ENCODE results near the gene NUP210L.

NUP210L gene

DNA sequence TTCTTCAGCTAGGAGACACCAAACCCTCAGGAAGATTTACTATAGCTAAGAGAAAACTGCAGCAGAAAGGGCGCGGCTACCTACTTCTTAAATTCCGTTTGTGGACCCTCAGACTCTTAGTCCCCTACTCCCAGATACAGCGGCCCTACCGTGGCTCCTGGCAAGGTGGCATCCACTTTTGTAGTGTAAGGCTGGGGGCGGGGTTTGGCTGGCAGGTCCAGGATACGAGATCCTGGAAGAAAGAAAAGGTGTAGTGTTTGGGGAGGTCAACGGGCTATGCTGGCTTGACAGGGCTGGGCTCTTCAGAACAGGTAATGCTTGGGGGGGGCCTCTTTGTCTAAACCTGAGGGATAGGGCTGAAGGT is 186.9 kb downstream of the NUP210L start:
- TF ChIP-seq GATA1 (IDR thresholded peaks at IDR 0.05; ENCODE audit: low read depth, low read length) (no peak), POLR2A (IDR thresholded peaks at IDR 0.05; ENCODE audit: low read length) (no peak)
- no peak for DNase-seq

DNA sequence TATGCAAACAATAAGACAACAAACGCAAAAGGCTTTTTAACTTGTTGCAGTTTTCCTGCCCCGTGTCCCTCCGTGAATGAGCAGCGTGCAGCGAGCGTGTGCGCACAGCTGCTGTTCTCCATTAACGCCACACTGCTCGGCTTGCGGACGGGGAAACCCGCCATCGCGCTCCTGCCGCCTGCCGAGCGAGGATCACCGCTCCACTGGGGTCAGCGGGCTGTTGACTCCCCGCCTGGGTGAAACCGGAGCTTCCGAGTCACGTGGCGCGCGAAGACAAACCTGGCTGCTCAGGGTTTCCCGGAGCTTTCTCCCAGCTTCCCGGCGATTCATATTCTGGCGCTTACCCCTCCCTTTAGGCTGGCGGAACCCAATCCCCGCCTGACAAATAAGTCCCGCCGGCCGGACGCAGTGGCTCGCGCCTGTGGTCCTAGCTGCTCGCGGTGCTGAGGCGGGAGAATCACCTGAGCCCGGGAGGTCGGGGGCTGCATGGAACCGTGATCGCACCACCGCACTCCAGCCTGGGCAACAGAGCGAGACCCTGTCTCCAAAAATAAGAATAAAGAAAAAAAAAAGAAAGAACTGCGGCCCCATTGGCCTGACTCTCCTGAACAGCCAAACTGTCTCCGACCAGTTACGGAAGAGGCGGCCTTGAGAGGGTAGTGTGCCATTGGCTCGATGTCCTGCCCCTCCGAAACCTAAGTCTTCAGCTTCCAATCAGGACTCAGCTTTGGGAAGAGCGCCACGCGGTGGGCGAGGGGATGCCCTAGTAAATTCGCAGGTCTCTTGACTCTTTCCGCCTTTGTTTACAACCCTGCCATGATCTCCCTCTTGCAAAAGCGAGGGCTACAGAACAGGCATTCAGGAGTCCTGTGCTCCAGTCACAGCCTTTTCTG is 187.5 kb downstream of the NUP210L start, which contains the start of gene CREB3L4:
CREB3L4 (plus strand) TSS at position 796 of the 893 bp plus-strand sequence. CDS start 624 bp downstream, outside the sequence.
- peak; percentile 96 to 98 for DNase-seq
- TF ChIP-seq GATA1 (IDR thresholded peaks at IDR 0.05; ENCODE audit: low read depth, low read length) (no peak), POLR2A (IDR thresholded peaks at IDR 0.05; ENCODE audit: low read length) (peak; percentile 90)

DNA sequence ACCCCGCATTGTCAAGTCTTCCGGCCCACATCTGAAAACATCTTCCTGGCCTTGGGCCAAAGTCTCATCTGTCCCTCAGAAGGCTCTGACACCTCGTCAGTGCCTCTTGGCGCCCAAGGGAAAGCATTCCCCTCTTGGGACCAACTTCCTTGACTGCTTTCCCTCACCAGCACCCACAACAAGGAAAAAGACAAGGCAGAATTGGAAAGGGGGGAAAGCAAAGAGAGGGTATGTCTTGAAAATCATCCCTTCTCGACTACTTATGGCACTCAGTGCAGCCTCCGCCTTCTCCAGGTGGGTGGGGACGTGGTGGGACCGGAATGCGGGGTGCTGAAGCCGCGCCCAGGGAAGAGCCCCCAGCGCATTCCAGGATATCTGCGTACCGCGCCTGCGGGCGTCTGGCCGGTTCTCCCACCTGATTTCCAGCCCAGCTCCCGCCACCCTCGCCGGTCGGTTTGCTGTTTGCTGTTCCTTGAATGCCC is 191.0 kb downstream of the NUP210L start:
- no peak for TF ChIP-seq POLR2A (IDR thresholded peaks at IDR 0.05; ENCODE audit: low read length)
- TF ChIP-seq GATA1 (IDR thresholded peaks at IDR 0.05; ENCODE audit: low read depth, low read length) = no peak
- no peak for DNase-seq

DNA sequence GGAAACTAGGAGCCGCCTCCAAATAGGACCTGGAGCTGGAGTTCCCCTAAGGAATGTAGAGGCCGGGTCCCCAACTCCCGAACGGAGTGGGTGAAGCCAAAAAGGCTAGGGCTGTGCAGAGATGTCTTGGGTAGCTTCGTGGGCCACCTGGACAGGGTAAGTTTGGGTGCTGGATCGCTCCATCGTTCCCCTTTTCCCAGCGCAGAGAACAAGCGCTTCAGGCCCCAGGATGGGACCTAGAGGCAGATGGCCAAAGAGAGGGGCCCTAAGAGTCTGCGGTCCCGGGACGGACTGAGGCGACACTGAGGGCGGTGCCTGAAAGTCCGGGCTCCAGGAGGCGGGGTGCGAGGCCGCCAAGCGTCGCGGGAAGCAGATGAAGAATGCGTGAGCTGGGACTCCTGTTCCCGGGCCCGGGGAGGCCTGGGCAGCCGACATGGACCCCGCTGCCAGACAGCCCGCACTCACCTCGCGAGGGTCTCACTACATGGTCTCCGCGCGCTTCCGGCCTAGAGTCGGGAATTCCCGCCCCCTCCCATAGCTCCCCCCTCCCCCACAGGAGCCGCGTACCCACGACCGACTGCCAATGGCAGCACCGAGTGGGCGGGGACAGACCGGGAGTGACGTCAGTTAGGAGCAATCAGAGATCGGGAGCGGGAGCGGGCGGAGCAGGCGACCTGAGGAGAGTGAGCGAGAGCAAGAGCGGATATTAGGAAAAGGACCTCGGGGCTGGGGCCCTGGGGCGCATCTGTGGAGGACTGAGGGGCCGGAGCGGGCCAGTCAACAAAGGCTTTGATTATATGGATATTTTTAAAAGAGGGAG is 191.6 kb downstream of the NUP210L start, which contains the start of gene SLC39A1:
SLC39A1 (minus strand) TSS at position 508 of the 820 bp plus-strand sequence. CDS start 822 bp downstream, outside the sequence.
- no peak for TF ChIP-seq GATA1 (IDR thresholded peaks at IDR 0.05; ENCODE audit: low read depth, low read length)
- peak; percentile 66 for TF ChIP-seq POLR2A (IDR thresholded peaks at IDR 0.05; ENCODE audit: low read length)
- DNase-seq = peak; percentile 95 to 97

DNA sequence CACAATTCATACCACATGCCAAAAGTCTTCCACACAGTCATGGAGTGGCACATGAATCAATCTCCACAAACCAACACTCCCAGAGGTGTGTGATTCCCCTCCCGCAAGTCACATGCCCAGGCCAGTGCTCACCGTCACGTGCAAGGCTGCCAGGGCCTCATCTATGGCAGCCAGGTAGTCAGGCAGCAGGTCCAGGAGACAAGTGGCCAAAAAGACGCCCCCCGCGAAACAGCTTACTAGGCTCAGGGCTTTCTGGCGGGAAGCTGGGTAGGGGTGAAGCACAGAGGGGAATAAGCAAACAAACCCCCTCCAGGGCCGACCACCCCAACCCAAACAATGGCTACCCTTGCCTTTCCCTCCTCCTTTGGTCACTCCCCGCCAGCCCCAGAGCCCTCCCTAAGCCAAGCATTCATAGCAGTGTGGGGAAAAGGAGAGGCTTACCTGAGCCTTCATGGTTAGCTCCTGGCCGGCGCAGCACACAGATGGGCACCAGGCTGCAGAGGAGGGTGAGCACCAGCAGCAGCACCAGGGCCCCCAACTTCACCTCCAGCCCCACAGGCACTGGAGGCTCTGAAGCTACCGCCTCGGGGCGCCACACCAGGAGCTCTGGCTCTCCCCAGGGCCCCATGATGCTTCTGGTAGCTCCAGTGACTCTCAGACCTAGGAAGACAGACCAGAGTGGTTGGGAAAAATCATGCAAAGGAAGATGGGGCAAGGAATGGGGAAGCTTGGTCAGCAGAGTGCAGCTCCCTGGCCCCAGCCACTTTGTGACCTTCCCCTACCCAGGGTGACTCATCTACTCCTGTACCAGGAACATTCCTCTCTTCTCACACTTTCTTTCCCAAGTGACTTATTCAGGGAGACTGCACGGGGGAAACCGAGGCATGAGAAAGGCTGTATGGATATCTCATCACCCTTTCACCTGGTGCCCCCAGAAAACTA is 192.5 kb downstream of the NUP210L start:
- DNase-seq = peak in 1 of 2 experiments; percentile 45
- TF ChIP-seq POLR2A (IDR thresholded peaks at IDR 0.05; ENCODE audit: low read length) (no peak), GATA1 (IDR thresholded peaks at IDR 0.05; ENCODE audit: low read depth, low read length) (no peak)

DNA sequence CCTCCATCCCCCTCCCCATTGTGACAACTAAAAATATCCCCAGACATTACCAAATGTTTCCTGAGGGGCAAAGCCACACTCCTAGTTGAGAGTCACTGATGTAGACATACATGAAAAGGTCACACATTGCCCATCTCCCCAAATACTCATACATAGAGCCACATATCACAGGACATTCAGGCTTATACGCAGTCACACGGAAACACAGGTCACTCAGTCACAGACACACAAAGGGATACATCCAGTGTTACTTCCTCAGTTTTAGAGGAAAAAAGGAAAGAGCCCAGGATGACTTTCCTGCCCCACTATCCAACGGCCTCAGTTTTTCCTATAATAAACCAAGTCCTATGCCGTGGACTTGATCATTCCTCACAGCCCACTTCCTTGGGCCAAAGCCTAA is 193.5 kb downstream of the NUP210L start:
- TF ChIP-seq POLR2A (IDR thresholded peaks at IDR 0.05; ENCODE audit: low read length) (no peak), GATA1 (IDR thresholded peaks at IDR 0.05; ENCODE audit: low read depth, low read length) (no peak)

DNA sequence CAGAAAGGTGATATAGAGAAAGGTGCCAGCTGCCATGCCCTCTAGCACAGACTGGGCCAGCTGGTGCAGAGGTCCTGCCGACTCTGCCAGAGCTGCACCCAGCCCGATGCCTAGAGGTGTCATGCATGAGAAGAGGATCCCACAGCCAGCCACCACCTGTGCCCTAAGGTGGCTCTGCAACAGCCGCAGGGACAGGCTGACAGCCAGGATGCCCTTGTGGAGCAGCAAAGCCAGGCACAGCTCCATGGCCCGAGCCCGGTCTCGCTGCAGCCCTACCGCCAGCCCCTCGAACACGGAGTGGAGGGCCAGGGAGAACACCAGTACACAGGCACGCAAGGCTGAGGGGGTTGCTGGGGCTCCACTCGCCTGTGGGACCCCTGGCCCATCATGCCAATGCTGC is 194.7 kb downstream of the NUP210L start:
- no peak for TF ChIP-seq POLR2A (IDR thresholded peaks at IDR 0.05; ENCODE audit: low read length)
- TF ChIP-seq GATA1 (IDR thresholded peaks at IDR 0.05; ENCODE audit: low read depth, low read length) = no peak
- DNase-seq = no peak

More for the DNA sequence above, 193.5 kb downstream of the NUP210L start:
- DNase-seq = no peak

DNA sequence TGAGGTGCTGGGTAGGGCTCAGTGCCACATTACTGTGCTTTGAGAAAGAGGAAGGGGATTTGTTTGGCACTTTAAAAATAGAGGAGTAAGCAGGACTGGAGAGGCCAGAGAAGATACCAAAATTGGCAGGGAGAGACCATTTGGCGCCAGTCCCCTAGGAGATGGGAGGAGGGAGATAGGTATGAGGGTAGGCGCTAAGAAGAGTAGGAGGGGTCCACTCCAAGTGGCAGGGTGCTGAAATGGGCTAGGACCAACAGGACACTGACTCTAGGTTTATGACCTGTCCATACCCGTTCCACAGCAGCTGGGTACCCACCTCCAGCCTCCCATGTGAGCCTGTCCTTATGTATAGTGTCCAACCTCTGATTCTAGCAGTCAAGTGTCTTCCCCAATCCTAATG is 195.4 kb downstream of the NUP210L start:
- TF ChIP-seq GATA1 (IDR thresholded peaks at IDR 0.05; ENCODE audit: low read depth, low read length) (no peak), POLR2A (IDR thresholded peaks at IDR 0.05; ENCODE audit: low read length) (no peak)
- DNase-seq = peak; percentile 60 to 62

DNA sequence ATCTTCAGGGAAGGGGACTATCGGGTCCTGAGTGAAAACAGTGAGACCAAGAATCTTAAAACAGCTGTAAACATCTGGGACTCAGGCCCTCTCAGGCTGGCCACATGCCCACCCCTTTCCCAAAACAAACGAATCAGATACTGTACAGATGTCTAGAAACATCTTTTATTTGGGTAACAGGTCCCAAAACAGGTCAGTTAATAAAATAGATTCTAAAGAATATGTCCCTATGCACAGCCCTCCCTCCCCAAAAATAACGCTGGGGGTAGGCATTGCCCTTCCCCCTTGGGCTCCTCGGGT is 196.0 kb downstream of the NUP210L start:
- TF ChIP-seq GATA1 (IDR thresholded peaks at IDR 0.05; ENCODE audit: low read depth, low read length) = no peak
- no peak for TF ChIP-seq POLR2A (IDR thresholded peaks at IDR 0.05; ENCODE audit: low read length)
- DNase-seq = no peak

DNA sequence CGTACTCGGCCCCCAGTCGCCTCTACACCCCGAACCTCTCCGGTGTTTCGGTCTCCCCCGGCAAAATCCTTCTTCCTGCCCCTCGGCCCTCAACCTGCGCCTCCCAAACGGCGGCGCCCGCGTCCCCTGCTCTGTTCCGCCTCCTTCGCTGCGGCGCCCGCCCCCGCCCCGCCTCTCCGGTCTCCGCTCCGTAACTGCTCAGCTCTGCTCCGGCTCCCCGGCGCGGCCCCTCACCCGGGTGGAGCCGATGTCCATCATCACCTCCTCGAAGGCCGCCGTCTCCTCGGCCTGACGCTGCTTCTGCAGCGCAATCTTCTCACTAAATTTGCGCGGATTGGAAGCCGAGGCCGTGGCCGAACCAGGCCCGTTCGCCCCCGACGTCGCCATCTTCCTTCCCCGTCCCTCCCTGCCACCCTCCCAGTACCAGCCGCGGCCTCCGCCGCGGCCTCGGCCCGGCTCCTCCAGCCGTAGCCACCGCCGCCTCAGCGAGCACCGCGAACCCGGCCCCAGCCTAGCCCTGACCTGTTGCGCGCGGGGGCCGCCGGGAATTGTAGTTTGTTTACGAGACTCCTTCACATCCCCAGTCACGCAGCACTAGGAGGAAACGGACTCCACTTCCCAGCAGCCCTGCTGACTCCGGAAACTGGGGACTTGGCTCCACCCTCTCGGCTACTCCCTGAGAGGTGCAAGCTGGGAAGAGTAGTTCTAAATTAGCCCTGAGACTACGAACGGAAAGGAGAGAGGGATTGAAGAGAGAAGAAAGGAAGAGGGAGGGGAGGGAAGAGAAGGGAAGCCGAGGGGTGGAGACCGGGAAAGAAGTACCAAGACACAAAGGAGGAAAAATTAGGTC is 196.5 kb downstream of the NUP210L start, which contains the start of gene CRTC2:
CRTC2 (minus strand) TSS at position 502 of the 850 bp plus-strand sequence; CDS start at position 387, 115 bp downstream.
- TF ChIP-seq GATA1 (IDR thresholded peaks at IDR 0.05; ENCODE audit: low read depth, low read length) = no peak
- TF ChIP-seq POLR2A (IDR thresholded peaks at IDR 0.05; ENCODE audit: low read length) = peak; percentile 78
- peak; percentile 97 to 99 for DNase-seq

DNA sequence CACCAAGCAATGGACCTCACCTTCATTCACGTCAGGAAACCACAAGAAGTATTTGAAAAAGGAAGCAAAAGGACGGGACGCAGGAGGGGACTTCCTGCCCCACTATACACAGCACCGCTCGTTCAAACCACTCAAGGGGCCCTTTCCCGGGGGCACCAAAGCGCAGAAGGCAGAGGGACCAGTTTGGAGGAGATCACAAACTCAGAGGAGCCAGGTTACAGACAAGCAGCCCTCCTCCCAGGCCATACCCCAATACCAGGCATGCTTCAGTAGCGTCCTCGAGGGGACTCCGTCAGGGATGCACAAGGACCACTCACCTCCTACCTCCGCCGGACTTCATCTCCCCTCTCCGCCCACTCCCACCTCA is 197.1 kb downstream of the NUP210L start:
- TF ChIP-seq POLR2A (IDR thresholded peaks at IDR 0.05; ENCODE audit: low read length) = no peak
- TF ChIP-seq GATA1 (IDR thresholded peaks at IDR 0.05; ENCODE audit: low read depth, low read length) = no peak
- DNase-seq = peak in 1 of 2 experiments; percentile 55

DNA sequence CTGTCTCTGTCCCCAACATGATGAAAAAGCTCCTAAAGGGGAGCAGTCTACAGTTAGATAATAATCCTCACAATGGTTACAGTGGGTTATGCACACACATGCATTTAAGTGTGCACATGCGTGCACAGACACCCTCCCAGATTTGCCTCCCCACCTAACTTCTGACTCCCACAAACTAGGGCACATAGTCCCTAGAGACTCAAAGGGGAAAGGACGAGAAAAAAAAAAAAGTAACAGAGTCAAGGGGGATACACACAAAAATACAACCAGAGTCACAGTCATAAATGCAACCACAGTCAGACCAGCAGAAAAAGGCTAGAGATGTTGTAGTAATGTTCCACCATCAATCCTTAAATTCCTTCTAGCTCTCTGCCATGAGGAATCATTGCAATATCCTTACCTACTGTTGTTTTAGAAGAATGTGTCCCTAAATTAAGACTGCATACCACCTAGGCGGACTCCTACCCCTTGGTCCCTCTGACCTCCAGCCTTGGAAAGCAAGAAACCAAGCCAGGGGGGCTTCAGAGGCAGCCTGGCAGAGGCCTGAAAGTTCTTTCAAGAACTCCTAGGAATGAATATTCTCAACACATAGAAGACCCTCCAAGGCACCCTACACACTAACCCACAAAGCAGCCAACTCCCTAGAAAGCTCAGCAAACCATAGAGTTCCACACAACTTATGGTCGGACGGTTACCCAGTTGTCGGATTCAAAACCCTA is 197.7 kb downstream of the NUP210L start:
- no peak for DNase-seq
- TF ChIP-seq GATA1 (IDR thresholded peaks at IDR 0.05; ENCODE audit: low read depth, low read length) (no peak), POLR2A (IDR thresholded peaks at IDR 0.05; ENCODE audit: low read length) (no peak)
